SU-DHL-6 (cell line): Measurements from ENCODE around the gene TGDS.

Source experiments
- CTCF ChIP-seq: fragments of 200-600 bp; sonication (generic); IDR thresholded peaks from one replicate; pipeline ENCODE4 v1.5.1; 2017; ENCODE audit warnings: antibody characterized with exemption, mild to moderate bottlenecking, low read length, moderate library complexity; ENCODE audit not compliant: insufficient read depth, poor library complexity, severe bottlenecking
- EZH2phosphoT487 ChIP-seq: fragments of 200-600 bp; sonication (generic), shearing (Covaris generic); conservative IDR thresholded peaks from 2 replicates; pipeline ENCODE4 v1.6.1; 2018; ENCODE audit warnings: mild to moderate bottlenecking, antibody characterized with exemption, low read length, moderate library complexity, mixed read lengths

DNA sequence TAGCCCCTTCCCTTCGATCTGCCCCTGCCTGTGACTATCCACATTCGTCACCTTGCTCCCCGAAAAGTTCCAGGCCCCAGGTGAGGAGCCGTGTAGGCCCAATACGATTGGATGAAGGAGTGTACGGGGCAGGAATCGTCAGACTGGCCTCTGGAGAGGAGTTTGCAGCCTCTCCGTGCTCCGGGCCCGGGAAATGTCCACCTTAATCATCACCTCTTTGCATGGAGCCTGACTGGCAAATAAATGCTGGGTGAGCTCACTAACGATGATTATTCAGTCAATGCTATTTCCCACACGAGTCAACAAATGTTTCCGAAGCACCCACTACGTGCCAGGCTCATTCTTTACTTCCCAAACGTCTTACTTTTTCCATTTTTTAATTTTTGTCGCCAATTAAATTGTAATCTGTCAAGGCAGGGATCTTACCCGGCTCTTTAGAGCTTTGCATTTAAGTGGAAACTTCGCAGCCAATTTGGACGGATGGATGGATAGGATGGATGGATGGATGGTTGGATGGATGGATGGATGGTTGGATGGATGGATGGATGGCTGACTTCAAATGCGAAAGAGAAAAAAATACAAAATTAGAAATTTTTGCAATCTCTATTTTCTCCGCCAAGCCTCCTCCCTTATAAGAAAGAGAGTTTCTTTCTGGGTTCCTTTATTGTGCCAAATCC is 45.8 kb downstream of the TGDS start:
- TF ChIP-seq CTCF, result no peak
- TF ChIP-seq EZH2phosphoT487, result no peak
